Keratinocyte (primary cell): ENCODE results near the gene CCR5. TPM values are rescaled to one million over a fixed set of nuclear protein-coding genes. Genes with fewer than 3 reads are reported as not detected.

Experiments used
- DNase-seq: peaks from one replicate; pipeline ENCODE4 v3.0.0-alpha.2; 2011; ENCODE audit warnings: low read depth, missing footprints, low spot score
- FAIRE-seq: peaks from 2 replicates; lab custom pipeline; 2011; peaks lifted over from hg19 to GRCh38; lab: Jason Lieb, UNC
- H2AFZ ChIP-seq: 2 replicates; pipeline ENCODE4 v1.6.0; 2012; ENCODE audit warnings: low read length, control low read depth, inconsistent platforms; ENCODE audit not compliant: control insufficient read depth
- H3K27ac ChIP-seq: 2 replicates; pipeline ENCODE4 v1.5.1; 2011; ENCODE audit warnings: low read length; ENCODE audit not compliant: control insufficient read depth, insufficient read depth
- H3K27me3 ChIP-seq: 3 replicates; pipeline ENCODE4 v1.6.0; 2011; ENCODE audit warnings: low read length; ENCODE audit not compliant: control insufficient read depth, insufficient read depth; ENCODE audit errors: extremely low read depth
- H3K36me3 ChIP-seq, 2 experiments: 2 replicates in 1 of 2; 3 replicates in 1 of 2; pipeline ENCODE4 v1.5.1; 2011; ENCODE audit warnings: low read length in 2 of 2, mild to moderate bottlenecking in 1 of 2; ENCODE audit not compliant: control insufficient read depth in 2 of 2, insufficient read depth in 2 of 2; ENCODE audit errors: extremely low read depth in 1 of 2
- H3K4me1 ChIP-seq: 3 replicates; pipeline ENCODE4 v1.5.1; 2011; ENCODE audit warnings: low read length; ENCODE audit not compliant: control insufficient read depth, insufficient read depth; ENCODE audit errors: extremely low read depth
- H3K4me2 ChIP-seq: 3 replicates; pipeline ENCODE4 v1.6.0; 2011; ENCODE audit warnings: low read depth, low read length; ENCODE audit not compliant: control insufficient read depth, insufficient read depth; ENCODE audit errors: extremely low read depth
- H3K4me3 ChIP-seq, 3 experiments: fragments of 200-600 bp in 1 of 3; sonication (generic) in 1 of 3; 2 replicates in 2 of 3; 3 replicates in 1 of 3; pipeline ENCODE4 v1.5.1; 2011 to 2016; ENCODE audit warnings: low read length in 3 of 3, mild to moderate bottlenecking in 3 of 3, control low read depth in 2 of 3, inconsistent platforms in 1 of 3, low read depth in 1 of 3, mixed read lengths in 1 of 3, mixed run types in 1 of 3, moderate library complexity in 1 of 3; ENCODE audit not compliant: control insufficient read depth in 2 of 3, insufficient read depth in 2 of 3; ENCODE audit errors: extremely low read depth in 1 of 3
- H3K79me2 ChIP-seq: 2 replicates; pipeline ENCODE4 v1.6.0; 2012; ENCODE audit warnings: low read length; ENCODE audit not compliant: control insufficient read depth, insufficient read depth
- H3K9ac ChIP-seq: 3 replicates; pipeline ENCODE4 v1.6.0; 2011; ENCODE audit warnings: low read length; ENCODE audit not compliant: control insufficient read depth, insufficient read depth; ENCODE audit errors: extremely low read depth
- H3K9me1 ChIP-seq: 3 replicates; pipeline ENCODE4 v1.6.0; 2011; ENCODE audit warnings: low read length; ENCODE audit not compliant: control insufficient read depth, insufficient read depth; ENCODE audit errors: extremely low read depth
- H3K9me3 ChIP-seq: 2 replicates; pipeline ENCODE4 v1.5.1; 2012; ENCODE audit warnings: low read depth, low read length; ENCODE audit not compliant: control insufficient read depth
- H4K20me1 ChIP-seq: 3 replicates; pipeline ENCODE4 v1.6.0; 2011; ENCODE audit warnings: low read length; ENCODE audit not compliant: control insufficient read depth, insufficient read depth; ENCODE audit errors: extremely low read depth
- EZH2 ChIP-seq: IDR thresholded peaks from one replicate; pipeline ENCODE4 v1.6.1; 2012; ENCODE audit warnings: inconsistent platforms, mild to moderate bottlenecking, low read length, moderate library complexity
- dilution Hi-C: fragments of 300-500 bp; cut with MboI; formaldehyde crosslinking; loops from one replicate; pipeline ENCODE4 v1.7.0; 2020; ENCODE audit warnings: low sequenced_read_pairs; ENCODE audit not compliant: extremely low pct_ligation_motif_present
- polyA plus RNA-seq, 5 experiments: library from polyadenylated mRNA; depleted of rRNA in 3 of 5; stranded (reverse) in 3 of 5; stranded (forward) in 1 of 5; unstranded in 1 of 5; fragments of >200 nt; gene quantifications; 1 replicate in 1 of 5; 2 replicates in 3 of 5; 3 replicates in 1 of 5; pipeline versions ENCODE4 v1.2.1 to v1.2.3, GENCODE V29; 2011 to 2012; ENCODE audit warnings: missing spikeins in 2 of 5, low read depth in 1 of 5, low replicate concordance in 1 of 5
- TF ChIP-seq, protein P1 (sequence below), 3 experiments: IDR thresholded peaks in 1 of 3; conservative IDR thresholded peaks in 1 of 3; optimal IDR thresholded peaks in 1 of 3; 2 replicates in 2 of 3; 3 replicates in 1 of 3; pipeline versions ENCODE3 to v1.5.1; 2011; ENCODE audit warnings: low read length in 3 of 3, mild to moderate bottlenecking in 3 of 3, moderate library complexity in 2 of 3, control low read depth in 1 of 3, inconsistent platforms in 1 of 3; ENCODE audit not compliant: insufficient read depth in 2 of 3; ENCODE audit errors: extremely low read depth in 1 of 3

The CCR5 gene
- polyA plus RNA-seq, 1 donor (not counting 4 experiments of a cell fraction or from before 2014, with no cell fraction given): 0.14 TPM

DNA sequence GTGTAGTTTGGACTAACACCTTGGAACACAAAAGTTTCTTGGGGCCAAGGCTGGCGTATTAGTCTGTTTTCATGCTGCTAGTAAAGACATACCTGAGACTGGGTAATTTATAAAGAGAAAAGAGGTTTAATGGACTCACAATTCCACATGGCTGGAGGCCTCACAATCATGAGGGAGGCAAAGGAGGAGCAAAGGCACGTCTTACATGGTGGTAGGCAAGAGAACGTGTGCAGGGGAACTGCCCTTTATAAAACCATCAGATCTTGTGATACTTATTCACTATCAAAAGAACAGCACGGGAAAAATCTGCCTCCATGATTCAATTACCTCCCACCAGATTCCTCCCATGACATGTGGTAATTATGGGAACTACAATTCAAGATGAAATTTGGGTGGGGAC, 26.3 kb upstream of the CCR5 start:
- H3K27me3 ChIP-seq: no peaks in the 10 kb centered on the region
- no peak overlapping the region for H3K4me2 ChIP-seq
- H3K27ac ChIP-seq: no peak overlapping the region
- no peaks in the 10 kb centered on the region for H3K4me1 ChIP-seq
- no peak overlapping the region for H3K9ac ChIP-seq
- H3K36me3 ChIP-seq: no peaks in the 10 kb centered on the region
- dilution Hi-C loops: no loop called here
- no peak for DNase-seq
- H3K79me2 ChIP-seq: no peaks in the 10 kb centered on the region
- no peak overlapping the region for H3K4me3 ChIP-seq
- FAIRE-seq: no peak
- H2AFZ ChIP-seq: no peak overlapping the region
- H3K9me3 ChIP-seq: no peaks in the 10 kb centered on the region
- H3K9me1 ChIP-seq: no peaks in the 10 kb centered on the region
- TF ChIP-seq, protein P1, sequence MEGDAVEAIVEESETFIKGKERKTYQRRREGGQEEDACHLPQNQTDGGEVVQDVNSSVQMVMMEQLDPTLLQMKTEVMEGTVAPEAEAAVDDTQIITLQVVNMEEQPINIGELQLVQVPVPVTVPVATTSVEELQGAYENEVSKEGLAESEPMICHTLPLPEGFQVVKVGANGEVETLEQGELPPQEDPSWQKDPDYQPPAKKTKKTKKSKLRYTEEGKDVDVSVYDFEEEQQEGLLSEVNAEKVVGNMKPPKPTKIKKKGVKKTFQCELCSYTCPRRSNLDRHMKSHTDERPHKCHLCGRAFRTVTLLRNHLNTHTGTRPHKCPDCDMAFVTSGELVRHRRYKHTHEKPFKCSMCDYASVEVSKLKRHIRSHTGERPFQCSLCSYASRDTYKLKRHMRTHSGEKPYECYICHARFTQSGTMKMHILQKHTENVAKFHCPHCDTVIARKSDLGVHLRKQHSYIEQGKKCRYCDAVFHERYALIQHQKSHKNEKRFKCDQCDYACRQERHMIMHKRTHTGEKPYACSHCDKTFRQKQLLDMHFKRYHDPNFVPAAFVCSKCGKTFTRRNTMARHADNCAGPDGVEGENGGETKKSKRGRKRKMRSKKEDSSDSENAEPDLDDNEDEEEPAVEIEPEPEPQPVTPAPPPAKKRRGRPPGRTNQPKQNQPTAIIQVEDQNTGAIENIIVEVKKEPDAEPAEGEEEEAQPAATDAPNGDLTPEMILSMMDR (optimal IDR thresholded peaks at IDR 0.05 in 1 of 3, IDR thresholded peaks at IDR 0.05 in 1 of 3, conservative IDR thresholded peaks at IDR 0.05 in 1 of 3; ENCODE audit: extremely low read depth in 1 of 3, insufficient read depth in 2 of 3, low read length in 3 of 3): no peak
- no peak for TF ChIP-seq EZH2
- H4K20me1 ChIP-seq: no peaks in the 10 kb centered on the region

DNA sequence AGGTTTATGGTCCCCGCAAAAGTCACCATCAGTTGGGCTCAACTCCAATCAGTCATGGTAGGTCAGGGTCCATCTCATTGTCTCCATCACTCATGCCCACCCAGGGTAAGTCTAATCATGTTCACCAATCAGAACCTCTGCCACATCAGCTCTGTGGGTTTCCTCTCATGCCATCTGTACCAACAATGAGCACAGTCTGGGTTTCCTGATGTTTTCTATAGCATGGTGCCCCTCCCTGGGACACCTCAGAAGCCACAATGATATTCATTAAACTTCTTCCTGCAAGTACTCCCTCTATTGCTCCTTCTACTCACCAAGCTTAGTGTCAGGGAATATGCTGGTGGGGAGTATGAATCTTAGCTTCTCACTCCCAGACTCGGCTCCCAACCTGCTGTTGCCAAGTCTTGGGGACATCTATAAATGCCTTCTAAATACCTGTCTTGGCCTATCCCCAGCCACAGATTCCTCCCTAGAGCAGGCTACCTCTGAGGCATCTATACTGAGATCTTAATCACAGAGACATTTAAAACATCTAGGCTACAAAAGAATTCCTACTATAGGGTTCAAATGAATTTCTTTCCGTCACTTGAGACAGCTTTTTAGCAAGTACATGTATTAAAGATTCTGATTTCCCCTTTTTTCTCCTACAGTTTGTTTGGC, 21.8 kb upstream of the CCR5 start:
- DNase-seq (no peak), FAIRE-seq (no peak)
- Histone ChIP-seq H3K9me3 (no peaks in the 10 kb centered on the region), H3K4me3 (no peak overlapping the region), H3K4me2 (no peak overlapping the region), H2AFZ (no peak overlapping the region), H3K36me3 (no peaks in the 10 kb centered on the region), H3K9me1 (no peaks in the 10 kb centered on the region), H3K79me2 (no peaks in the 10 kb centered on the region), H3K27me3 (peaks cover 12% of the 10 kb centered on the region), H3K9ac (no peak overlapping the region), H3K27ac (no peak overlapping the region), H4K20me1 (no peaks in the 10 kb centered on the region), H3K4me1 (no peaks in the 10 kb centered on the region)
- dilution Hi-C loops: no loop called here
- TF ChIP-seq, protein P1 (optimal IDR thresholded peaks at IDR 0.05 in 1 of 3, IDR thresholded peaks at IDR 0.05 in 1 of 3, conservative IDR thresholded peaks at IDR 0.05 in 1 of 3; ENCODE audit: extremely low read depth in 1 of 3, insufficient read depth in 2 of 3, low read length in 3 of 3): no peak
- TF ChIP-seq EZH2: no peak
